ENCODE results near the gene SYT11. TPM values are rescaled to one million over a fixed set of nuclear protein-coding genes. Genes with fewer than 3 reads are reported as not detected.

SYT11 gene
- total and polyA plus RNA-seq, 9 of the 15 experiments (the other 6 are each of a cell fraction or from before 2014, with no cell fraction given): 0.05 to 0.18 (median 0.11) TPM

DNA sequence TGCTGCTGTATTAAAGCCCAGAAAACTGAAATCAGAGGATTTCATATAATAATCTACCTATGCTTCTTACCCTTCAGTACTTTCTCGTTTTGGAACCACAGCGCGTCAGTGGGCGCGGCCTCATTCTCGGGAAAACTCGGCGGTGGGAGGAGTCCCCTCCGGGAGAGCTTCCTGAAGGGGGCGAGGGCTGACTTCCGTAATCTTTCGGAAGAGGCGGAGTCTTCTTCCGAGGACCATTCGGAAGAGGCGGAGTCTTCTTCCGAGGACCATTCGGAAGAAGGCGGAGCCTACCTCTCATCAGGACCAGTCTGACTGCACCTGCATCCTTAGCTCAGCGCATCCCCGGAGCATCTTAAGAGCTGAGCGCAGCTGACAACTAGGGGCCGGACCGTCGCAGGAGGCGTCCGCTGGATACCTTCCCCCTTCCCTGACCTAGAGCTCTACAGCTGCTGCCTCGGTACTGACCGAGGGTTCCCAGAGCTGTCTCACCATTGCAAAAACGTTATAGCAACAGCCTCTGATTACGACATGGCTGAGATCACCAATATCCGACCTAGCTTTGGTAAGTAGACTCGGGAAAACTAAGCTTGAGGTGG, at the start of gene SYT11 (continued):
- TF ChIP-seq NR4A1 (CRISPR knock-in tag; IDR thresholded peaks at IDR 0.05) (no peak), NR4A1 (tag; IDR thresholded peaks at IDR 0.05) (no peak), CEBPB (tag; IDR thresholded peaks at IDR 0.05) (peak; percentile 47), EP300 (IDR thresholded peaks at IDR 0.05; ENCODE audit: low read length) (no peak), SRF (CRISPR knock-in tag; IDR thresholded peaks at IDR 0.05) (0 out of 4 replicates have a peak, but pooled peaks of 1 of the 2 experiments have one; percentile 48), ZNF561 (CRISPR knock-in tag; conservative IDR thresholded peaks at IDR 0.05) (no peak), ELF4 (CRISPR knock-in tag; IDR thresholded peaks at IDR 0.05) (no peak), ARID3A (IDR thresholded peaks at IDR 0.05; ENCODE audit: borderline replicate concordance, low read depth, low read length) (no peak), NFATC3 (IDR thresholded peaks at IDR 0.05) (no peak), ZNF324 (CRISPR knock-in tag; IDR thresholded peaks at IDR 0.05) (no peak), MAFF (IDR thresholded peaks at IDR 0.05; ENCODE audit: low read length) (no peak), CREB1 (IDR thresholded peaks at IDR 0.05) (0 out of 2 replicates have a peak, but pooled peaks have one; percentile 12), CREB1 (CRISPR knock-in tag; IDR thresholded peaks at IDR 0.05) (no peak), ZNF551 (CRISPR knock-in tag; IDR thresholded peaks at IDR 0.05) (no peak), GTF2F1 (IDR thresholded peaks at IDR 0.05; ENCODE audit: low read depth, low read length) (no peak), RBM39 (optimal IDR thresholded peaks at IDR 0.05; ENCODE audit: low read depth, low read length) (no peak), ELF2 (CRISPR knock-in tag; IDR thresholded peaks at IDR 0.05) (no peak), E2F6 (IDR thresholded peaks at IDR 0.05; ENCODE audit: borderline replicate concordance in 1 of 2, extremely low read depth in 1 of 2, insufficient read depth in 1 of 2, insufficient read length in 1 of 2, low read depth in 1 of 2, low read length in 1 of 2, poor library complexity in 1 of 2, severe bottlenecking in 1 of 2) (no peak), POLR2A (conservative IDR thresholded peaks at IDR 0.05) (peak; percentile 53; the same call in 1 of the 2 replicates), ARID2 (IDR thresholded peaks at IDR 0.05) (no peak), SUPT5H (IDR thresholded peaks at IDR 0.05) (no peak), KLF16 (IDR thresholded peaks at IDR 0.05) (no peak)
- TF ChIP-seq, protein P1, sequence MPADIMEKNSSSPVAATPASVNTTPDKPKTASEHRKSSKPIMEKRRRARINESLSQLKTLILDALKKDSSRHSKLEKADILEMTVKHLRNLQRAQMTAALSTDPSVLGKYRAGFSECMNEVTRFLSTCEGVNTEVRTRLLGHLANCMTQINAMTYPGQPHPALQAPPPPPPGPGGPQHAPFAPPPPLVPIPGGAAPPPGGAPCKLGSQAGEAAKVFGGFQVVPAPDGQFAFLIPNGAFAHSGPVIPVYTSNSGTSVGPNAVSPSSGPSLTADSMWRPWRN (IDR thresholded peaks at IDR 0.05; ENCODE audit: low read depth): no peak
- TF ChIP-seq, protein P2, sequence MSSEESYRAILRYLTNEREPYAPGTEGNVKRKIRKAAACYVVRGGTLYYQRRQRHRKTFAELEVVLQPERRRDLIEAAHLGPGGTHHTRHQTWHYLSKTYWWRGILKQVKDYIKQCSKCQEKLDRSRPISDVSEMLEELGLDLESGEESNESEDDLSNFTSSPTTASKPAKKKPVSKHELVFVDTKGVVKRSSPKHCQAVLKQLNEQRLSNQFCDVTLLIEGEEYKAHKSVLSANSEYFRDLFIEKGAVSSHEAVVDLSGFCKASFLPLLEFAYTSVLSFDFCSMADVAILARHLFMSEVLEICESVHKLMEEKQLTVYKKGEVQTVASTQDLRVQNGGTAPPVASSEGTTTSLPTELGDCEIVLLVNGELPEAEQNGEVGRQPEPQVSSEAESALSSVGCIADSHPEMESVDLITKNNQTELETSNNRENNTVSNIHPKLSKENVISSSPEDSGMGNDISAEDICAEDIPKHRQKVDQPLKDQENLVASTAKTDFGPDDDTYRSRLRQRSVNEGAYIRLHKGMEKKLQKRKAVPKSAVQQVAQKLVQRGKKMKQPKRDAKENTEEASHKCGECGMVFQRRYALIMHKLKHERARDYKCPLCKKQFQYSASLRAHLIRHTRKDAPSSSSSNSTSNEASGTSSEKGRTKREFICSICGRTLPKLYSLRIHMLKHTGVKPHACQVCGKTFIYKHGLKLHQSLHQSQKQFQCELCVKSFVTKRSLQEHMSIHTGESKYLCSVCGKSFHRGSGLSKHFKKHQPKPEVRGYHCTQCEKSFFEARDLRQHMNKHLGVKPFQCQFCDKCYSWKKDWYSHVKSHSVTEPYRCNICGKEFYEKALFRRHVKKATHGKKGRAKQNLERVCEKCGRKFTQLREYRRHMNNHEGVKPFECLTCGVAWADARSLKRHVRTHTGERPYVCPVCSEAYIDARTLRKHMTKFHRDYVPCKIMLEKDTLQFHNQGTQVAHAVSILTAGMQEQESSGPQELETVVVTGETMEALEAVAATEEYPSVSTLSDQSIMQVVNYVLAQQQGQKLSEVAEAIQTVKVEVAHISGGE (CRISPR knock-in tag; IDR thresholded peaks at IDR 0.05): no peak
